Keratinocyte (primary cell): ENCODE measurements around the gene CLDND1.

Source experiments
- CTCF ChIP-seq, 3 experiments: IDR thresholded peaks in 1 of 3; conservative IDR thresholded peaks in 1 of 3; optimal IDR thresholded peaks in 1 of 3; 2 replicates in 2 of 3; 3 replicates in 1 of 3; pipeline versions ENCODE3 to v1.5.1; 2011; ENCODE audit warnings: low read length in 3 of 3, mild to moderate bottlenecking in 3 of 3, moderate library complexity in 2 of 3, control low read depth in 1 of 3, inconsistent platforms in 1 of 3; ENCODE audit not compliant: insufficient read depth in 2 of 3; ENCODE audit errors: extremely low read depth in 1 of 3
- EZH2 ChIP-seq: IDR thresholded peaks from one replicate; pipeline ENCODE4 v1.6.1; 2012; ENCODE audit warnings: inconsistent platforms, mild to moderate bottlenecking, low read length, moderate library complexity

- TF ChIP-seq CTCF (optimal IDR thresholded peaks at IDR 0.05 in 1 of 3, IDR thresholded peaks at IDR 0.05 in 1 of 3, conservative IDR thresholded peaks at IDR 0.05 in 1 of 3; ENCODE audit: extremely low read depth in 1 of 3, insufficient read depth in 2 of 3, low read length in 3 of 3) (no peak), EZH2 (no peak)
Measured at GRCh38 chr3:98563661-98564281, 41.1 kb upstream of the CLDND1 start.
